Raji (cell line): ENCODE results near the gene TMEM200B.

Experiments
- POLR2A ChIP-seq: IDR thresholded peaks from 2 replicates; pipeline ENCODE4 v1.6.1; 2011; ENCODE audit warnings: low read depth, low read length, control low read depth; ENCODE audit not compliant: insufficient read depth

The TMEM200B gene

DNA sequence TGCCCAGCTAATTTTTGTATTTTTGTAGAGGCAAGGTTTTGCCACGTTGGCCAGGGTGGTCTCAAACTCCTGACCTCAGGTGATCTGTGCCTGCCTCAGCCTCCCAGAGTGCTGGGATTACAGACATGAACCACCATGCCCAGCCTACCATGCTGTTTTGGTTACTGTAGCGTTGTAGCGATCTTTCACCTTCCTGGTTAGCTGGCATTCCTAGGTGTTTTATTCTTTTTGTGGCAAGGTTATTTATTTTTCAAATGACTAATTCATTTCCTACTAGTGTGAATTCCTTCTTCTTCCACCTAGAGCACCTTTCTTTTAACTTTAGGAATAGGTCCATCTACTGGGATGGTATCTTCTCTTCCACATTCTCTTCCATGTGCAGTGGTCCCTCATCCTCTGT is 29.3 kb downstream of the TMEM200B start:
- TF ChIP-seq POLR2A: no peak

DNA sequence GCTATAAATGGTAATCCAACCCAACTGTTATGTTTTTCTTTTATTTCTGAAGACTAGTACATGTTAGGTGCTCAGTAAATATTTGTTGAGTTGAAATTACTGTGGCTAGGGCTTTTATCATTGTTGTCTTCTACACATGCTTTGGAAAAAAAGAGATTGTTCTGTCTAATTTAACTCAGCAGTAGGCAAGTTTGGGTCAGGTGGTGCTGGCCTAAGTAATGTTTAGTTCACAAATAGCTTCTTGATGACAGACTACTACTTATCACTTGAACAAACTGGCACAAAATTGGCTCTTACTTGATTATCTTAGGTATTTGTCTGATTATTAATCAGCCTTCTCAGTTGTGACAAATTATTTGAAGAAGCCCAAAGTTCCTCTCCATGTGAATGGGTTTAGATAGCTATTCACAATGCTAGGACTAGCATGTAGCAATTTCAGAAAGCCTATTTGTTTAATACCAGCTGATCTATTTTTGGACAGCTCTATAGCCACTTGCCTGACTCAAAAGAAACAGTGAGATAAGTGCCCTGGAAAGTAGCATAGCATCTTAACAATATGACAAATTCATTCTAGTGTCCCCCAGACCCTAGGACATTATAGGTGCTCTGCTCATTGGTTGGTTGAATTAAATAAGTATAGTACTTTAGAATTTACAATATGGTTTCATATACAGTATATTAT is 32.6 kb downstream of the TMEM200B start:
- TF ChIP-seq POLR2A: no peak

DNA sequence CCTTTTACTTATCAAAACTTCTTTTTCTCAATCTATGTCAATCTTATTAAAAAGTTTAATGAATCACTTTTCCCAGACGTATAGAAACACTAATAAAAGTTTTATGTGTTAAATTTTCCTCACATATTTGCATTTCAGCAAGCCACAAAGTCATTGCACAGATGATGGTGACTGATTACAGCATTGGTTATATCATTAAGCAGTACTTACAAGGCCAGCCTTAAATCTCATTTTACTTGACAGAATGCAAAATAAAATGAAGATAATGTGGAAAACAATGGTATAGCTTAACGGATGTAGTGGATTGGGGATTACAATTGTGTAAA is 39.5 kb downstream of the TMEM200B start:
- no peak for TF ChIP-seq POLR2A

DNA sequence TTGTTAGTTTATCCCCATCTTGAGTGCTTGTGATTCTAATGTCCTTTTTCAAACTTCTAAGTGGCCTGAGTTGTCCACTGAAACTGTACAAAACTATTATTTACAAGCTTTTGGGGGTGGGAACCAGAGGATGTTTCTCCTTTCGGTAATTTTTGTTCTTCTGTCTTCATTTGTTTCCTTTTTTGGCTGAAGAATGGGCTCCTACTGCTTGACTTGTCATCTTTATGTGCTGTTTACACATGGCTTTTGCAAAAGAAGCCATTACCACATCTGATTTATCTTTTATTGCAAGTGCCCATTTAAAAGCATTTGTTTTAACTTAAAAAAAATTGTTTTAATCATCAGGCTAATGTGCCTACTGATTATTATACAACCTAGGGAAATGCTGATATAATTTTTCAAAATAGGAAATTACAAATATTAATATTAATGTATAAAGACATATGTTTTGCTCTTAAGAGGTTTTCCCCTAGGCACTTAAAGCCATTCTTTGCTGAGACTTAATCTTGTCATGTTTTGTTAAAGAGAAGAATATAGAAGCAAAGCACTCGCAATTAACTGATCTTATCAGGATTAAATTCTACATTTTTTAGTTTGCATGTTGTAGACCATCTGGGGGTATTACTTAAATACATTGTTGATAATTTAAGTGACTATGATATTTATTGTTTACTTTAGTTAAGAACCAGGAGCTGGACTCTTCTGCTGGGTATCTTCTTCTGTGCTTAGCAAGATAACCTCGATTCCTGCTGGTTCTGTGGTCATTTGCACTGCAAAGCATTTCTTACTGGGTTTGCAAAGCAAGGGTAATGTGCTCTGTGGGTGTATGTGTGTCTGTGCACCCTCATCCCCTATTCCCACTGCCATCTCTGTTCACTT is 40.1 kb downstream of the TMEM200B start:
- TF ChIP-seq POLR2A: no peak

DNA sequence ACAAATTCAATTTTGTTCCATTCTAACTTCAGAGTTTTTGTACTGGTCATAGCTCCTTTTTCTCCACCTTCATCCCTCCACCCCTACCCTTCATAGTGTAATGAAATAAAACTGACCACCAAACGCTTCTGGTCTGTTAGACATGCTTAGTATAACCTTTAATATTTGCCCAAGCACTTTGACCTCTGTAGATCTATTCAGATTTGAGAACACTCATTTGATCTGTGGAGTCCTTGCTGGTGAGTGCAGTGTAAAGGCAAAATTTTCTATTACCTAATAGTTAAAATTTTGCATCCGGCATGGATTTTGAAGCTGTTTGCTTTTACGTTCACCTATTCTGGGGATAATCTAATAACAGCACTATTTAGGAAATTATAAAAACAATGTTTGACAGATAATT is 41.2 kb downstream of the TMEM200B start:
- TF ChIP-seq POLR2A: no peak

DNA sequence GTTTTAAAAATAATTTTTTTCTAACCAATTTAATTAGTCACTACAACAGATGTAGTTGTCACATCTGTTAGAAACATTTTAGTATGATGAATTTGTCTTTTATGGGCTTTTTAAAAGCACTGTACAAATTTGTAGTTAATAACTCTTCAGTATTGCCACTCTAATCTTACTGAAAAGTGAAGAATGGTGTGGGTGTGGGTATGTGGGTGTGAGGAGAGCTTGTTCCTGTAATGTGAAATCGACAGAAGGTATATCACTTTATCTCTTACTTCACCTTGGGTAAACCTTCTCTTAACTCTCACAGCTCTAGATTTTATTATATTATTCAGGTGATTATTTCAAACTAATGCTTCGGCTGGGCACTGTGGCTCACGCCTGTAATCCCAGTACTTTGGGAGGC is 42.5 kb downstream of the TMEM200B start:
- TF ChIP-seq POLR2A: no peak

DNA sequence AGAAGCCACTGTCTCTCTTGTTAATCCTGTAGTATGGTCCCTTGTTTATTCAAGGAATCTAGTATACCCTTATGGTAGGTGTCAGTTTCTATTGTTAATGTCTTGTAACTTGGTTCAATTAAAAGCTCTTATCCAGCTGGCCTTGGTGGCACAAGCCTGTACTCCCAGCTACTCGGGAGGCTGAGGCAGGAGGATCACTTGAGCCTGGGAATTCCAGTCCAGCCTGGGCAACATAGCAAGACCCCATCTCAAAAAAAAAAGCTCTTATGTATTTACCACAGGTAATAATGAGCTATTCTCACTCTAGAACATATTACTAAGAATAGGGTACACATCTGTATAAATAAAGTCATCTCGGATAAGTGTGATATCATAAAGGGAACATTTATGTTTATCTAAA is 46.5 kb downstream of the TMEM200B start:
- TF ChIP-seq POLR2A: no peak
